Stomach (tissue), 9 donors: ENCODE results near the gene IL1A. TPM values are rescaled to one million over a fixed set of nuclear protein-coding genes. Genes with fewer than 3 reads are reported as not detected.

ENCODE experiments used
- DNase-seq, 2 donors: peaks; one replicate each; pipeline versions ENCODE4 v3.0.0 to v3.0.0-alpha.2; 2013 to 2019
- H3K27ac ChIP-seq, 5 donors: fragments of 200-600 bp in 4 of 5; sonication (generic) in 4 of 5; one replicate each; pipeline ENCODE4 v1.5.1; 2013 to 2019; ENCODE audit warnings: mild to moderate bottlenecking in 1 of 5, moderate library complexity in 1 of 5
- H3K27me3 ChIP-seq, 3 donors: fragments of 200-600 bp; sonication (generic); one replicate each; pipeline ENCODE4 v1.5.1; 2017 to 2019; ENCODE audit warnings: mixed run types in 1 of 3
- H3K36me3 ChIP-seq, 4 donors: fragments of 200-600 bp; sonication (generic); 1 replicate in 3 of 4; 2 replicates in 1 of 4; pipeline ENCODE4 v1.5.1; 2016 to 2019
- H3K4me1 ChIP-seq, 4 donors: fragments of 200-600 bp; sonication (generic); one replicate each; pipeline ENCODE4 v1.5.1; 2016 to 2019
- H3K4me3 ChIP-seq, 4 donors: fragments of 200-600 bp; sonication (generic) in 3 of 4; one replicate each; pipeline ENCODE4 v1.5.1; 2016 to 2019; ENCODE audit warnings: mild to moderate bottlenecking in 1 of 4
- H3K9me3 ChIP-seq, 4 donors: fragments of 200-600 bp; sonication (generic); one replicate each; pipeline ENCODE4 v1.5.1; 2016 to 2019
- CTCF ChIP-seq, 7 experiments: fragments of 450-650 bp in 4 of 7; fragments of 200-600 bp in 3 of 7; sonication (generic) in 3 of 7; IDR thresholded peaks; one replicate each; pipeline ENCODE4 v1.5.1; 2016 to 2019; ENCODE audit warnings: antibody characterized with exemption in 7 of 7, control low read depth in 2 of 7, mild to moderate bottlenecking in 1 of 7
- EP300 ChIP-seq: sonication (generic); formaldehyde crosslinking; IDR thresholded peaks from one replicate; pipeline ENCODE4 v1.6.1; 2017; ENCODE audit warnings: antibody characterized with exemption
- POLR2A ChIP-seq, 4 donors: fragments of 450-650 bp; IDR thresholded peaks; one replicate each; pipeline ENCODE4 v1.6.1; 2016; ENCODE audit warnings: antibody characterized with exemption in 4 of 4, control low read depth in 2 of 4, mild to moderate bottlenecking in 1 of 4, moderate library complexity in 1 of 4
- POLR2AphosphoS5 ChIP-seq, 3 donors: sonication (generic); formaldehyde crosslinking; IDR thresholded peaks; one replicate each; pipeline ENCODE4 v1.6.1; 2016; ENCODE audit warnings: antibody characterized with exemption in 3 of 3
- WGBS, 5 donors: extraction: QIAGEN DNeasy Blood & Tissue Kit in 3 of 5; methylation state at CpG; one replicate each; pipeline versions ENCODE4 v1.1.5 to v1.1.7; 2013 to 2018; 5-methylcytosine and 5-hydroxymethylcytosine counted together
- intact Hi-C: fragments of 100-400 bp; cut with DNase I; formaldehyde crosslinking; loops from one replicate; pipeline ENCODE4 v1.15.1; 2023; ENCODE audit warnings: low total_unique reads
- polyA plus RNA-seq, 3 donors: library from polyadenylated mRNA; stranded (reverse); fragments of 200-250 nt; gene quantifications; one replicate each; pipeline ENCODE4 v1.2.3, GENCODE V29; 2013
- total RNA-seq, 5 donors: library from RNA; depleted of rRNA; stranded (reverse); fragments of >200 nt; gene quantifications; one replicate each; pipeline versions ENCODE4 v1.1.0 to v1.2.3, GENCODE V29; 2014 to 2016
- donor health status: healthy with polysubstance abuse.
- donor health status: Bipolar disorder and iron deficiency.
- donor health status: healthy.

IL1A gene
- total and polyA plus RNA-seq, 8 donors: 0.44 to 2.5 TPM; not detected in 6

GRCh38 chr2:112730791-112731190 is 53.5 kb downstream of the IL1A start:
- no peak overlapping the region for H3K4me3 ChIP-seq
- no peak for DNase-seq
- no peaks in the 10 kb centered on the region for H3K9me3 ChIP-seq
- peaks cover 0 to 13% (median 4%) of the 10 kb centered on the region in 4 donors for H3K4me1 ChIP-seq
- TF ChIP-seq POLR2AphosphoS5 (IDR thresholded peaks at IDR 0.05) (no peak), EP300 (no peak), POLR2A (IDR thresholded peaks at IDR 0.05) (no peak), CTCF (IDR thresholded peaks at IDR 0.05) (no peak)
- intact Hi-C loops: no loop called here
- 82 to 91% (median 84%) methylated on average over 5 of the region's 5 CpGs for WGBS, 5 donors
- H3K27me3 ChIP-seq: peaks cover 0 to 4% (median 0%) of the 10 kb centered on the region in 3 donors
- no peak overlapping the region for H3K27ac ChIP-seq
- H3K36me3 ChIP-seq: no peaks in the 10 kb centered on the region

- Histone ChIP-seq H3K4me3 (no peak overlapping the region), H3K4me1 (peaks cover 0 to 13% (median 4%) of the 10 kb centered on the region in 4 donors), H3K9me3 (no peaks in the 10 kb centered on the region), H3K27ac (no peak overlapping the region), H3K27me3 (peaks cover 0 to 4% (median 0%) of the 10 kb centered on the region in 3 donors), H3K36me3 (no peaks in the 10 kb centered on the region)
- no peak for DNase-seq
- no peak for TF ChIP-seq POLR2AphosphoS5 (IDR thresholded peaks at IDR 0.05)
- no peak for TF ChIP-seq CTCF (IDR thresholded peaks at IDR 0.05)
- no peak for TF ChIP-seq EP300
- TF ChIP-seq POLR2A (IDR thresholded peaks at IDR 0.05): no peak
- intact Hi-C loops: no loop called here
- WGBS, 5 donors: 83 to 90% (median 84%) methylated on average over 7 to 8 of the region's 8 CpGs
Measured at GRCh38 chr2:112730216-112730615, 54.1 kb downstream of the IL1A start.

GRCh38 chr2:112728378-112729175 is 55.7 kb downstream of the IL1A start:
- intact Hi-C loops: loop anchor here (5.0 kb wide), 1 partner anchor 101 kb away; no protein-coding TSS in a partner anchor
- Histone ChIP-seq H3K27ac (no peak overlapping the region), H3K4me3 (no peak overlapping the region), H3K27me3 (peaks cover 0 to 4% (median 0%) of the 10 kb centered on the region in 3 donors), H3K36me3 (no peaks in the 10 kb centered on the region), H3K9me3 (no peaks in the 10 kb centered on the region), H3K4me1 (peaks cover 0 to 9% (median 4%) of the 10 kb centered on the region in 4 donors)
- no peak for TF ChIP-seq CTCF (IDR thresholded peaks at IDR 0.05)
- no peak for TF ChIP-seq POLR2AphosphoS5 (IDR thresholded peaks at IDR 0.05)
- no peak for TF ChIP-seq POLR2A (IDR thresholded peaks at IDR 0.05)
- TF ChIP-seq EP300: no peak
- WGBS, 5 donors: 49 to 63% (median 53%) methylated on average over 9 to 11 of the region's 11 CpGs
- no peak for DNase-seq

GRCh38 chr2:112728029-112728362 is 56.3 kb downstream of the IL1A start:
- H3K27ac ChIP-seq: no peak overlapping the region
- intact Hi-C loops: loop anchor here (5.0 kb wide), 1 partner anchor 101 kb away; no protein-coding TSS in a partner anchor
- no peak for TF ChIP-seq POLR2A (IDR thresholded peaks at IDR 0.05)
- TF ChIP-seq CTCF (IDR thresholded peaks at IDR 0.05): no peak
- TF ChIP-seq POLR2AphosphoS5 (IDR thresholded peaks at IDR 0.05): no peak
- TF ChIP-seq EP300: no peak
- H3K36me3 ChIP-seq: no peaks in the 10 kb centered on the region
- no peak overlapping the region for H3K4me3 ChIP-seq
- 67 to 81% (median 78%) methylated on average over 4 of the region's 4 CpGs for WGBS, 5 donors
- no peak for DNase-seq
- no peaks in the 10 kb centered on the region for H3K9me3 ChIP-seq
- H3K27me3 ChIP-seq: peaks cover 0 to 4% (median 0%) of the 10 kb centered on the region in 3 donors
- peaks cover 0 to 9% (median 4%) of the 10 kb centered on the region in 4 donors for H3K4me1 ChIP-seq
